SK-N-SH (cell line): ENCODE data around the gene CLEC4E. TPM values are rescaled to one million over a fixed set of nuclear protein-coding genes. Genes with fewer than 3 reads are reported as not detected.
"Not testable (repeated sequence)": the region's sequence is repeated elsewhere in the genome, so short reads cannot be mapped to it uniquely, and the experiment has no call there.

Experiments used
- CTCF ChIA-PET: fragments of 300-600, 350-600 bp; formaldehyde crosslinking; extraction: SDS; loops from one replicate; lab custom pipeline; 2021; lab: Yijun Ruan, JAX
- POLR2A ChIA-PET: fragments of 350-600 bp; sonication (Branson Sonifier 250); formaldehyde crosslinking; extraction: SDS; loops from one replicate; lab custom pipeline; 2020; ENCODE audit warnings: antibody characterized with exemption, inconsistent platforms; lab: Yijun Ruan, JAX
- DNase-seq: peaks from one replicate; pipeline ENCODE4 v3.0.0; 2012
- H2AFZ ChIP-seq: fragments of 200-600 bp; sonication (generic); 2 replicates; pipeline ENCODE4 v1.8.1; 2016; ENCODE audit warnings: antibody characterized with exemption, mild to moderate bottlenecking, low read depth
- H3F3A ChIP-seq: fragments of 200-600 bp; sonication (generic); replicated peaks from 2 replicates; pipeline ENCODE3; 2016; ENCODE audit warnings: antibody characterized with exemption, mild to moderate bottlenecking; ENCODE audit not compliant: insufficient read depth
- H3K27ac ChIP-seq, 2 experiments: fragments of 200-500 bp in 1 of 2; fragments of 200-600 bp in 1 of 2; sonication (Bioruptor generic) in 1 of 2; sonication (generic), shearing (Covaris generic) in 1 of 2; 2 replicates each; pipeline versions ENCODE4 v1.5.1 to v1.6.1; 2014 to 2016; ENCODE audit warnings: low read depth in 2 of 2, inconsistent platforms in 1 of 2, low read length in 1 of 2, mild to moderate bottlenecking in 1 of 2, mixed read lengths in 1 of 2
- H3K27me3 ChIP-seq: fragments of 200-600 bp; sonication (generic), shearing (Covaris generic); 2 replicates; pipeline ENCODE4 v1.6.1; 2016; ENCODE audit warnings: mixed run types; ENCODE audit not compliant: insufficient read depth
- H3K36me3 ChIP-seq, 2 experiments: fragments of 200-500 bp in 1 of 2; fragments of 200-600 bp in 1 of 2; sonication (Bioruptor generic) in 1 of 2; sonication (generic) in 1 of 2; replicated peaks in 1 of 2; 2 replicates each; pipeline versions ENCODE3 to v1.5.1; 2014 to 2016; ENCODE audit warnings: low read length in 1 of 2, mild to moderate bottlenecking in 1 of 2; ENCODE audit not compliant: insufficient read depth in 2 of 2, control insufficient read depth in 1 of 2
- H3K4me1 ChIP-seq, 2 experiments: fragments of 200-500 bp in 1 of 2; fragments of 200-600 bp in 1 of 2; sonication (Bioruptor generic) in 1 of 2; sonication (generic), shearing (Covaris generic) in 1 of 2; 2 replicates each; pipeline versions ENCODE4 v1.5.1 to v1.6.1; 2014 to 2016; ENCODE audit warnings: low read depth in 1 of 2, low read length in 1 of 2, mixed run types in 1 of 2; ENCODE audit not compliant: insufficient read depth in 2 of 2, control insufficient read depth in 1 of 2
- H3K4me2 ChIP-seq: fragments of 200-600 bp; sonication (generic), shearing (Covaris generic); 2 replicates; pipeline ENCODE4 v1.6.1; 2017; ENCODE audit warnings: mixed run types
- H3K4me3 ChIP-seq, 2 experiments: fragments of 200-500 bp in 1 of 2; fragments of 200-600 bp in 1 of 2; sonication (Bioruptor generic) in 1 of 2; sonication (generic), shearing (Covaris generic) in 1 of 2; 2 replicates each; pipeline versions ENCODE4 v1.5.1 to v1.8.1; 2014 to 2016; ENCODE audit warnings: low read depth in 2 of 2, inconsistent platforms in 1 of 2, low read length in 1 of 2, mild to moderate bottlenecking in 1 of 2, mixed read lengths in 1 of 2, moderate library complexity in 1 of 2
- H3K79me2 ChIP-seq: fragments of 200-600 bp; sonication (generic); 2 replicates; pipeline ENCODE4 v1.8.1; 2017; ENCODE audit warnings: mild to moderate bottlenecking; ENCODE audit not compliant: insufficient read depth
- H3K9ac ChIP-seq: fragments of 200-600 bp; sonication (generic); 2 replicates; pipeline ENCODE4 v1.6.1; 2017; ENCODE audit warnings: mixed run types
- H3K9me2 ChIP-seq: fragments of 200-600 bp; sonication (generic); 2 replicates; pipeline ENCODE4 v1.6.1; 2017; ENCODE audit warnings: mixed run types
- H3K9me3 ChIP-seq: fragments of 200-600 bp; sonication (generic); 2 replicates; pipeline ENCODE4 v1.6.1; 2017; ENCODE audit warnings: mixed run types, mild to moderate bottlenecking, moderate library complexity
- H4K20me1 ChIP-seq: fragments of 200-600 bp; sonication (generic); 2 replicates; pipeline ENCODE4 v1.6.1; 2017; ENCODE audit warnings: mild to moderate bottlenecking, mixed run types; ENCODE audit not compliant: insufficient read depth
- CHD2 ChIP-seq: fragments of 150-350 bp; IDR thresholded peaks from 2 replicates; pipeline ENCODE4 v1.6.1; 2018; ENCODE audit warnings: low read length; ENCODE audit not compliant: partially characterized antibody
- EP300 ChIP-seq, 2 experiments: IDR thresholded peaks; 2 replicates each; pipeline versions ENCODE4 v1.4.0 to v1.6.1; 2012; ENCODE audit warnings: borderline replicate concordance in 1 of 2, low read depth in 1 of 2, low read length in 1 of 2
- JUND ChIP-seq: IDR thresholded peaks from 2 replicates; pipeline ENCODE4 v1.4.0; 2012
- MEF2A ChIP-seq: IDR thresholded peaks from 2 replicates; pipeline ENCODE4 v1.4.0; 2012; ENCODE audit warnings: low read depth, borderline replicate concordance
- NRF1 ChIP-seq: IDR thresholded peaks from 2 replicates; pipeline ENCODE4 v1.6.1; 2012; ENCODE audit warnings: low read depth, mild to moderate bottlenecking, low read length
- POLR2AphosphoS5 ChIP-seq: IDR thresholded peaks from 2 replicates; pipeline ENCODE4 v1.6.1; 2012; ENCODE audit warnings: low read depth, low read length
- RAD21 ChIP-seq: IDR thresholded peaks from 2 replicates; pipeline ENCODE4 v1.6.1; 2012; ENCODE audit warnings: mild to moderate bottlenecking, low read length
- TAF1 ChIP-seq: IDR thresholded peaks from 2 replicates; pipeline ENCODE4 v1.6.1; 2012; ENCODE audit warnings: low read depth, mild to moderate bottlenecking, low read length, moderate library complexity, borderline replicate concordance
- WGBS: methylation state at CpG from one replicate; pipeline ENCODE4 v1.1.6; 2017; ENCODE audit warnings: low lambda C conversion rate; 5-methylcytosine and 5-hydroxymethylcytosine counted together
- polyA plus RNA-seq, 3 experiments: library from polyadenylated mRNA; depleted of rRNA; stranded (reverse); fragments of >200 nt; gene quantifications; 2 replicates each; pipeline ENCODE4 v1.2.3, GENCODE V29; 2012
- TF ChIP-seq, protein P1 (sequence below): fragments of 150-350 bp; IDR thresholded peaks from 2 replicates; pipeline ENCODE4 v1.6.1; 2016; ENCODE audit warnings: mild to moderate bottlenecking, low read depth, low read length

The CLEC4E gene
- polyA plus RNA-seq, 1 of the 3 experiments (the other 2 are of a cell fraction), result not detected

GRCh38 chr12:8501720-8502119, 39.0 kb downstream of the CLEC4E start:
- no peak for TF ChIP-seq MEF2A
- TF ChIP-seq JUND, result no peak
- TF ChIP-seq CHD2, result no peak
- TF ChIP-seq EP300 (IDR thresholded peaks at IDR 0.05; ENCODE audit: borderline replicate concordance in 1 of 2, low read depth in 1 of 2, low read length in 1 of 2), result no peak
- no peak for TF ChIP-seq POLR2AphosphoS5
- TF ChIP-seq, protein P1, sequence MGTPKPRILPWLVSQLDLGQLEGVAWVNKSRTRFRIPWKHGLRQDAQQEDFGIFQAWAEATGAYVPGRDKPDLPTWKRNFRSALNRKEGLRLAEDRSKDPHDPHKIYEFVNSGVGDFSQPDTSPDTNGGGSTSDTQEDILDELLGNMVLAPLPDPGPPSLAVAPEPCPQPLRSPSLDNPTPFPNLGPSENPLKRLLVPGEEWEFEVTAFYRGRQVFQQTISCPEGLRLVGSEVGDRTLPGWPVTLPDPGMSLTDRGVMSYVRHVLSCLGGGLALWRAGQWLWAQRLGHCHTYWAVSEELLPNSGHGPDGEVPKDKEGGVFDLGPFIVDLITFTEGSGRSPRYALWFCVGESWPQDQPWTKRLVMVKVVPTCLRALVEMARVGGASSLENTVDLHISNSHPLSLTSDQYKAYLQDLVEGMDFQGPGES, result no peak
- WGBS, result 7% methylated on average over 3 of the region's 3 CpGs
- Histone ChIP-seq H2AFZ (no peak overlapping the region), H3K27ac (no peak overlapping the region), H3K4me3 (no peak overlapping the region), H3K9ac (no peak overlapping the region), H3K9me2 (no peaks in the 10 kb centered on the region), H3K79me2 (no peaks in the 10 kb centered on the region), H3K4me1 (no peaks in the 10 kb centered on the region), H3K36me3 (no peaks in the 10 kb centered on the region), H3K9me3 (no peaks in the 10 kb centered on the region), H4K20me1 (no peaks in the 10 kb centered on the region), H3K4me2 (no peak overlapping the region), H3K27me3 (no peaks in the 10 kb centered on the region), H3F3A (no peaks in the 10 kb centered on the region)
- POLR2A ChIA-PET, result no interaction called here
- DNase-seq, result no peak
- CTCF ChIA-PET, result no interaction called here

DNA sequence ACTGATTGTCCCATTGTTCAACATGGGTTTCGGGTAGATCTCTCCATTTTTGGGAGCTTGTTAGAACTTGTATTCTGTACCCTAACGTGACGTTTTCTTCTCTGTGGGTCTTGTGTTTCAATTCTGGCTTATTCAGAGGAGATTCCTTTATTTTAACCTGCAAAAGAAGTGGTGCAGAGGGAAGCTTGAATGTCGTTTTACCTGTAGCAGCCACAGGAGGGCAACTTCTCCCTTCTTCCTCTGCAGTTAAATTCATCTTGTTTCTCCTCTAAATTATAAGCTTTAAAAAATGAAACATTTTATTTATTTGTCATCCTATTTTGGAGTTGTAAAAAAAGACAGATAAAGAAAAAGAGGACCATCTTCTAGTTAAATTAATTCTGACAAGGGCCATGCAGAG, 41.1 kb downstream of the CLEC4E start:
- Histone ChIP-seq H2AFZ (no peak overlapping the region), H3K27ac (no peak overlapping the region), H3K9me3 (no peaks in the 10 kb centered on the region), H3K27me3 (no peaks in the 10 kb centered on the region), H3F3A (no peaks in the 10 kb centered on the region), H3K9ac (no peak overlapping the region), H3K9me2 (no peaks in the 10 kb centered on the region), H3K79me2 (no peaks in the 10 kb centered on the region), H3K36me3 (no peaks in the 10 kb centered on the region), H3K4me3 (no peak overlapping the region), H4K20me1 (no peaks in the 10 kb centered on the region), H3K4me1 (no peaks in the 10 kb centered on the region), H3K4me2 (no peak overlapping the region)
- POLR2A ChIA-PET, result no interaction called here
- no peak for DNase-seq
- CTCF ChIA-PET, result interaction anchor here (0.6 kb wide), 1 partner anchor 1121 kb away, joined by 4 read pairs; no protein-coding TSS in a partner anchor
- WGBS, result 2% methylated on average over 4 of the region's 4 CpGs
- TF ChIP-seq RAD21 (no peak), NRF1 (no peak), TAF1 (no peak)

GRCh38 chr12:8496074-8496473, 44.6 kb downstream of the CLEC4E start:
- H3K27me3 ChIP-seq, result not testable (repeated sequence)

GRCh38 chr12:8495671-8496070, 45.0 kb downstream of the CLEC4E start:
- H3K79me2 ChIP-seq, H2AFZ ChIP-seq, H3K9me2 ChIP-seq, DNase-seq, H3F3A ChIP-seq, H3K27me3 ChIP-seq, H3K9ac ChIP-seq, H3K9me3 ChIP-seq, H3K27ac ChIP-seq, H4K20me1 ChIP-seq, H3K36me3 ChIP-seq, POLR2A ChIA-PET, H3K4me1 ChIP-seq, H3K4me3 ChIP-seq, H3K4me2 ChIP-seq, CTCF ChIA-PET: not testable (repeated sequence)
- WGBS, result 0% methylated on average over 1 of the region's 4 CpGs

More at GRCh38 chr12:8496074-8496473, 44.6 kb downstream of the CLEC4E start:
- H4K20me1 ChIP-seq, H3K4me1 ChIP-seq, H3K79me2 ChIP-seq, H3K4me2 ChIP-seq, H3K9me2 ChIP-seq, H3K9me3 ChIP-seq, POLR2A ChIA-PET, H3K36me3 ChIP-seq, H3K4me3 ChIP-seq, H3K9ac ChIP-seq, H2AFZ ChIP-seq, H3F3A ChIP-seq, CTCF ChIA-PET, H3K27ac ChIP-seq, DNase-seq: not testable (repeated sequence)
- 3% methylated on average over 7 of the region's 7 CpGs for WGBS
